ENCODE results near the gene CUTC. TPM values are rescaled to one million over a fixed set of nuclear protein-coding genes. Genes with fewer than 3 reads are reported as not detected.

Gene CUTC
- total RNA-seq, 1 experiment from 2014 or later, result 53.6 TPM

GRCh38 chr10:99777918-99778714 lies 46.1 kb downstream of the CUTC start:
- peaks cover 85 to 92% of the 10 kb centered on the region in 2 experiments for H3K4me1 ChIP-seq (ENCODE audit: control insufficient read depth in 1 of 2, insufficient read depth in 2 of 2, low read length in 2 of 2)
- H3K27ac ChIP-seq (ENCODE audit: low read depth, low read length), result peak overlapping the region; percentile 100
- H4K20me1 ChIP-seq (ENCODE audit: insufficient read depth), result no peaks in the 10 kb centered on the region
- peak overlapping the region; percentile 76 for H3K9ac ChIP-seq (ENCODE audit: low read length)
- H3K4me3 ChIP-seq (replicated peaks in 1 of 2; ENCODE audit: low read depth in 1 of 2, low read length in 2 of 2), result peak overlapping the region in 1 of 2 experiments; percentile 53; a peak in 2 of 4 replicates
- no peaks in the 10 kb centered on the region for H3K36me3 ChIP-seq (ENCODE audit: control insufficient read depth in 1 of 2, insufficient read depth in 2 of 2, low read length in 2 of 2)
- ChIA-PET RAD21 (ENCODE audit: low non-redundant PET in 1 of 2, low total read pairs in 2 of 2, uncharacterized antibody in 2 of 2, unreplicated experiment in 2 of 2) (no interaction called here), POLR2A (interaction anchor here (1.0 to 2.1 kb wide), 6 partner anchors 8 to 119 kb away, joined by 3 to 9 read pairs (median 4); partner anchors contain the start of genes COX15, CUTC and ENTPD7), CTCF (no interaction called here)
- no peaks in the 10 kb centered on the region for H3K27me3 ChIP-seq (ENCODE audit: insufficient read depth, low read length)
- no peak for DNase-seq (ENCODE audit: low read depth, low spot score)
- H3K9me3 ChIP-seq (ENCODE audit: control insufficient read depth in 1 of 2, insufficient read depth in 1 of 2, low read depth in 1 of 2, low read length in 2 of 2), result no peaks in the 10 kb centered on the region
- peak overlapping the region; percentile 20 for H2AFZ ChIP-seq (ENCODE audit: low read depth, low read length, poor library complexity, severe bottlenecking)
- intact Hi-C loops (cut with micrococcal nuclease), result loop anchor here (2.0 kb wide), 1 partner anchor 229 kb away; no protein-coding TSS in a partner anchor
- TF ChIP-seq ZFX (IDR thresholded peaks at IDR 0.05) (0 out of 2 replicates have a peak, but pooled peaks have one; percentile 19), SIN3A (IDR thresholded peaks at IDR 0.05; ENCODE audit: low read depth) (no peak), ZBTB33 (IDR thresholded peaks at IDR 0.05; ENCODE audit: extremely low read depth, insufficient replicate concordance, low read length) (no peak)
- H3K4me2 ChIP-seq (ENCODE audit: low read length), result peak overlapping the region; percentile 82
- ATAC-seq, result peak; percentile 56
- 0 out of 2 replicates have a peak, but pooled peaks cover 3% of the 10 kb centered on the region for H3K79me2 ChIP-seq (ENCODE audit: insufficient read depth, low read length)
- no peaks in the 10 kb centered on the region for H3K9me2 ChIP-seq (ENCODE audit: insufficient read depth)
- BruUV-seq (replicated peaks), result no TSS peak

GRCh38 chr10:99779335-99779734 lies 47.3 kb downstream of the CUTC start:
- peak overlapping the region; percentile 82 for H3K4me2 ChIP-seq (ENCODE audit: low read length)
- intact Hi-C loops (cut with micrococcal nuclease), result loop anchor here (1.0 kb wide), 1 partner anchor 47 kb away; the partner anchor contains the start of genes COX15 and CUTC
- H3K9me3 ChIP-seq (ENCODE audit: control insufficient read depth in 1 of 2, insufficient read depth in 1 of 2, low read depth in 1 of 2, low read length in 2 of 2), result no peaks in the 10 kb centered on the region
- H3K4me3 ChIP-seq (replicated peaks in 1 of 2; ENCODE audit: low read depth in 1 of 2, low read length in 2 of 2), result peak overlapping the region; percentile 36 to 53
- no peaks in the 10 kb centered on the region for H3K27me3 ChIP-seq (ENCODE audit: insufficient read depth, low read length)
- DNase-seq (ENCODE audit: low read depth, low spot score) (no peak), ATAC-seq (peak; percentile 35)
- ChIA-PET CTCF (no interaction called here), POLR2A (interaction anchor here (0.9 to 1.0 kb wide), 2 partner anchors 10 to 47 kb away, joined by 4 to 7 read pairs; partner anchors contain the start of genes COX15 and CUTC), RAD21 (ENCODE audit: low non-redundant PET in 1 of 2, low total read pairs in 2 of 2, uncharacterized antibody in 2 of 2, unreplicated experiment in 2 of 2) (interaction anchor here in 1 of 2 experiments (0.7 kb wide), 1 partner anchor 181 kb away, joined by 8 read pairs; no protein-coding TSS in a partner anchor)
- no peaks in the 10 kb centered on the region for H3K36me3 ChIP-seq (ENCODE audit: control insufficient read depth in 1 of 2, insufficient read depth in 2 of 2, low read length in 2 of 2)
- H3K27ac ChIP-seq (ENCODE audit: low read depth, low read length), result peak overlapping the region; percentile 100
- H2AFZ ChIP-seq (ENCODE audit: low read depth, low read length, poor library complexity, severe bottlenecking), result peak overlapping the region; percentile 5
- no peaks in the 10 kb centered on the region for H3K9me2 ChIP-seq (ENCODE audit: insufficient read depth)
- peak overlapping the region; percentile 76 for H3K9ac ChIP-seq (ENCODE audit: low read length)
- H4K20me1 ChIP-seq (ENCODE audit: insufficient read depth), result no peaks in the 10 kb centered on the region
- peaks cover 89 to 97% of the 10 kb centered on the region in 2 experiments for H3K4me1 ChIP-seq (ENCODE audit: control insufficient read depth in 1 of 2, insufficient read depth in 2 of 2, low read length in 2 of 2)
- TSS peak; percentile 38 for BruUV-seq (replicated peaks)
- H3K79me2 ChIP-seq (ENCODE audit: insufficient read depth, low read length), result 0 out of 2 replicates have a peak, but pooled peaks cover 5% of the 10 kb centered on the region
- TF ChIP-seq POLR2AphosphoS5 (IDR thresholded peaks at IDR 0.05; ENCODE audit: low read depth, low read length) (0 out of 2 replicates have a peak, but pooled peaks have one; percentile 17), EZH2 (IDR thresholded peaks at IDR 0.05) (no peak), ZBTB33 (IDR thresholded peaks at IDR 0.05; ENCODE audit: extremely low read depth, insufficient replicate concordance, low read length) (no peak), EZH2phosphoT487 (IDR thresholded peaks at IDR 0.05; ENCODE audit: borderline replicate concordance) (no peak), SRF (IDR thresholded peaks at IDR 0.05; ENCODE audit: low read depth) (no peak), CTCF (IDR thresholded peaks at IDR 0.05 in 2 of 3, conservative IDR thresholded peaks at IDR 0.05 in 1 of 3; ENCODE audit: borderline replicate concordance in 1 of 3, insufficient read depth in 1 of 3, low read depth in 2 of 3, low read length in 2 of 3) (no peak)
- TF ChIP-seq, protein P1, sequence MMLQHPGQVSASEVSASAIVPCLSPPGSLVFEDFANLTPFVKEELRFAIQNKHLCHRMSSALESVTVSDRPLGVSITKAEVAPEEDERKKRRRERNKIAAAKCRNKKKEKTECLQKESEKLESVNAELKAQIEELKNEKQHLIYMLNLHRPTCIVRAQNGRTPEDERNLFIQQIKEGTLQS (IDR thresholded peaks at IDR 0.05), result no peak

Measured in HCT116 (cell line).